HG03571 (cell line): ENCODE measurements around the gene TSN.
A peak's percentile ranks its signal among the peaks of the same experiment; 100 is the strongest.
"Not testable (repeated sequence)": the region's sequence is repeated elsewhere in the genome, so short reads cannot be mapped to it uniquely, and the experiment has no call there.

Experiments used
- ATAC-seq: cut with Tn5 transposase; IDR thresholded peaks from one replicate; pipeline ENCODE4 v1.9.1; 2021; ENCODE audit not compliant: unreplicated experiment

TSN gene

GRCh38 chr2:121755237-121756111 lies at the start of gene TSN:
TSN (plus strand) TSS chr2:121755651; CDS start chr2:121755780, 129 bp downstream.
- ATAC-seq = peak; percentile 99

GRCh38 chr2:121705958-121706357 lies 49.5 kb upstream of the TSN start:
- no peak for ATAC-seq

GRCh38 chr2:121707344-121707919 lies 48.0 kb upstream of the TSN start:
- no peak for ATAC-seq

GRCh38 chr2:121707920-121708361 lies 47.5 kb upstream of the TSN start:
- no peak for ATAC-seq

GRCh38 chr2:121709776-121710469 lies 45.5 kb upstream of the TSN start:
- ATAC-seq = no peak

GRCh38 chr2:121710470-121711170 lies 44.8 kb upstream of the TSN start:
- ATAC-seq = no peak

GRCh38 chr2:121711481-121711880 lies 44.0 kb upstream of the TSN start:
- ATAC-seq = not testable (repeated sequence)

GRCh38 chr2:121716126-121716525 lies 39.3 kb upstream of the TSN start:
- ATAC-seq = no peak

- no peak for ATAC-seq
Observed at GRCh38 chr2:121717529-121717928, 37.9 kb upstream of the TSN start.

- ATAC-seq = no peak
Observed at GRCh38 chr2:121721926-121722325, 33.5 kb upstream of the TSN start.

- no peak for ATAC-seq
Observed at GRCh38 chr2:121722479-121722878, 33.0 kb upstream of the TSN start.

- no peak for ATAC-seq
Observed at GRCh38 chr2:121723316-121723715, 32.1 kb upstream of the TSN start.

GRCh38 chr2:121727332-121727731 lies 28.1 kb upstream of the TSN start:
- no peak for ATAC-seq

- ATAC-seq = no peak
Observed at GRCh38 chr2:121727950-121728349, 27.5 kb upstream of the TSN start.

- ATAC-seq = no peak
Observed at GRCh38 chr2:121731366-121731765, 24.1 kb upstream of the TSN start.

GRCh38 chr2:121734544-121734943 lies 20.9 kb upstream of the TSN start:
- ATAC-seq = not testable (repeated sequence)

- no peak for ATAC-seq
Observed at GRCh38 chr2:121735518-121736074, 19.9 kb upstream of the TSN start.

GRCh38 chr2:121736140-121736461 lies 19.4 kb upstream of the TSN start:
- ATAC-seq = no peak

- ATAC-seq = peak; percentile 93
Observed at GRCh38 chr2:121736462-121737336, 18.8 kb upstream of the TSN start, which contains the start of gene NIFK. NIFK (minus strand) TSS chr2:121736875; CDS start chr2:121736850, 25 bp downstream.

- ATAC-seq = no peak
Observed at GRCh38 chr2:121740973-121741372, 14.5 kb upstream of the TSN start.
